ENCODE data around the gene PADI4.
"Not testable (repeated sequence)": the region's sequence is repeated elsewhere in the genome, so short reads cannot be mapped to it uniquely, and the experiment has no call there.

PADI4 gene

DNA sequence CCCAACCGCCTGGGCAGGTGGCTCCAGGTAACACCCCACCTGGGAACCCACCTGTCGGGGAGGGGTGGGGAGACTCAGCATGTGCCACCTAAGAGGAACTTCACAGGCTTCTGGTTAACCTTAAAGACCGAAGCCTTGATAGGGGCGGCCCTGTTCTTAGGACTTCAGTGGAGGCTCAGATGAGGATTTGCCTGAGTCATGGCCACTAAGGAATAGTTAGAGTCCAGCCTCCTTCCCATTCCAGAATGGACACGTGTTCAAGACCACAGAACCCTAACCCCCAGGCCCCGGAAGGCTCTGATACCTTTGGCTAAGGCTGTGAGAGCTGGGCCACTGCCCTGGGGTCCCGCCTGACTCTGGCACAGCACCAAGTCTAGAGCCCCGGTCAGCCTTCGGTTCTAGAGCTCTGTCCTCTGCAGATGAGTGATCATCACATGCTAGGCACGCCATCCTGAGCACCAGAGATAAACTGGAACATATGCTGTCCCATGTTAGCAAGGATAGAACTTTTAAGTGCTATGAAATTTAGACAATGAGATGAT is 84.3 kb downstream of the PADI4 start:
- DNase-seq (ENCODE audit: low spot score), result no peak

DNA sequence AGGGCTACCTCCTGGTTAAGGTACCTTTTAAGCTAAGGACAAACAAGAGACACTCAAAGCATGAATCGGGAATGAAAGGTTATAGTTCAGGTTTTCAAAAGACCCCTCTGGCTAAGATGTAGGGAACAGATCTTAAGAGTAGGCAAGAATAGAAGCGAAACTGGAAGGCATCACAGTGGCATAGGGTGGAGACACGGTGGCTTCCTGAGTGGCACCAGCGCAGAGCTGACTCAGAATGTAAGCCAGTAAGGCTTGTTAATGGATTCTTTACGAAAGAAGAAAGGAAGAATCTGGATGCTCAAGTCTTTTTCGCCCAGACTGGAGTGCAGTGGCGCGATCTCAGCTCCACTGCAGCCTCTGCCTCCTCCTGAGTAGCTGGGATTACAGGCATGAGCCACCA is 85.2 kb downstream of the PADI4 start:
- DNase-seq (ENCODE audit: low spot score), result peak; percentile 22

GRCh38 chr1:17397910-17398695 is 90.1 kb downstream of the PADI4 start:
- peak; percentile 46 for DNase-seq (ENCODE audit: low spot score)

- no peak for DNase-seq (ENCODE audit: low spot score)
These were observed 92.8 kb downstream of the PADI4 start for GRCh38 chr1:17400725-17401341.

GRCh38 chr1:17401841-17402240 is 93.8 kb downstream of the PADI4 start:
- DNase-seq (ENCODE audit: low spot score), result no peak

GRCh38 chr1:17403081-17403480 is 95.1 kb downstream of the PADI4 start:
- DNase-seq (ENCODE audit: low spot score), result no peak

- DNase-seq (ENCODE audit: low spot score), result no peak
These were observed 96.2 kb downstream of the PADI4 start for GRCh38 chr1:17404034-17404684.

- DNase-seq (ENCODE audit: low spot score), result no peak
These were observed 96.8 kb downstream of the PADI4 start for GRCh38 chr1:17404820-17405219.

GRCh38 chr1:17405898-17406759 is 98.1 kb downstream of the PADI4 start:
- DNase-seq (ENCODE audit: low spot score), result peak; percentile 49

DNA sequence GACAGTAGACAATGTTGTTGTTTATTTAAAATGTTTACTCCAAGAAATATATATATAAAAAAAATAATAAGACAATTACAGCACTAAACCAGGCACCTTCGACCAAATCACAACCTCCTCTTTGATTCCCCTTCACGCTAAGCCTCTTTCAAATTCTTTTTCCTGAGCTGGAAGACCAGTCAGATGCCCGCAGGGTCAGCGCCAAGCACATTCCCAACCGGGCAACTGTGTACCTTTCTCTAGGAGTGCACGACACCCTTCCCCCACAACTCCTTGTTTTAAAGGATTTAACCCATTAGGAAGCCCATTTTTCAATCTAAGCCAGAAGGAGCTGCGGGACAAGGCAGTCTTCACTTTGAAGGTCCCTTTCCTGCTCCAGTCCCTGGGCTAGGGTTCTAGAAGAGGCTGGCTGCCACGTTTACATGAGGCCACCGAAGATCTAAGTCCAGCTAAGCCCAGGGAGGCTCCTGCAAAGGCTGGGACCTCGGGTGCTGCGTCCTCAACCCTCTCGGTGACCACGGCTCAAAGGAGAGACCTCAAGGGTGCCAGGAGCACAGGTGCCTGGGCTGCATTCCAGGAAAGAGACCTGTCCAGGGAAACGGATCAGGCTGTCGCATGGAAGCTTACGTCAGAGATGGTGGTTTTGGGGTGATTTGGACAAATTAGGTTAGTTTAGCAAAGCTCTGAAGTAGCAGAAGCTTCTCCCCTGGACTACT is 98.9 kb downstream of the PADI4 start:
- DNase-seq (ENCODE audit: low spot score), result not testable (repeated sequence)

DNA sequence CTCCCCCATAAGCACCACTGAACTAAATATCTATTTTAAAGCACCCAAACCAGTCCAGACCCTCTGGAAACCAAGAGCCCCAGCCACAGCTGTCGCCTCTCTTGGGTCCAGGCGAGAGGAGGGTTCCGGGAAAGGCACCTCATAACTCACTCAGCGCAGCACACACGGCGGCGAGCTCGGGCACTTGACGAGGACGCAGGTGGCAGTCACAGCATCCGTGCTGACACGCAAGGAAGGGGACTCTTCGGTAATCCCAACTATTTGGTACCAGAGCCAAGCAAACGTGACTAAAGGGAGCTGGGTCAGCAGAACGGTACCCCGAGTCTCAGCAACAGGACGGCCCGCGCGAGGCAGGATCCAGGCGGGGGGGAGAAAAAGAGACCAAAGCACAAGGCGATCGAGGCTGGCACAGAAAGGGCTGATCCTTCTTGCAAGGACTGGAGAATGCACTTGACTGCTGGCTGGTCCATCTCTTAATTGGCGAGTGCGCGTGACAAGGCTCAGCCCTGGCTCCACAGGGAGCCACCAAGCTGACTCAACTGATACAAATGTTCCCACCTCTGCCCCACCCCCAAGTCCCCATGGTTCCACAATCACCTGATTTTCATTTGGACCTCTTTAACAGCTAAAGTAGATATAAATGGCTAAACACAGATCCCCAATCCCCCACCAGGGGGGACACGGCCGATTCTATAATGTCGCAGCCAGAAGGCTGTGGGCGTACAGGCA is 100.0 kb downstream of the PADI4 start:
- not testable (repeated sequence) for DNase-seq (ENCODE audit: low spot score)

GRCh38 chr1:17409391-17409811 is 101.4 kb downstream of the PADI4 start:
- no peak for DNase-seq (ENCODE audit: low spot score)

DNA sequence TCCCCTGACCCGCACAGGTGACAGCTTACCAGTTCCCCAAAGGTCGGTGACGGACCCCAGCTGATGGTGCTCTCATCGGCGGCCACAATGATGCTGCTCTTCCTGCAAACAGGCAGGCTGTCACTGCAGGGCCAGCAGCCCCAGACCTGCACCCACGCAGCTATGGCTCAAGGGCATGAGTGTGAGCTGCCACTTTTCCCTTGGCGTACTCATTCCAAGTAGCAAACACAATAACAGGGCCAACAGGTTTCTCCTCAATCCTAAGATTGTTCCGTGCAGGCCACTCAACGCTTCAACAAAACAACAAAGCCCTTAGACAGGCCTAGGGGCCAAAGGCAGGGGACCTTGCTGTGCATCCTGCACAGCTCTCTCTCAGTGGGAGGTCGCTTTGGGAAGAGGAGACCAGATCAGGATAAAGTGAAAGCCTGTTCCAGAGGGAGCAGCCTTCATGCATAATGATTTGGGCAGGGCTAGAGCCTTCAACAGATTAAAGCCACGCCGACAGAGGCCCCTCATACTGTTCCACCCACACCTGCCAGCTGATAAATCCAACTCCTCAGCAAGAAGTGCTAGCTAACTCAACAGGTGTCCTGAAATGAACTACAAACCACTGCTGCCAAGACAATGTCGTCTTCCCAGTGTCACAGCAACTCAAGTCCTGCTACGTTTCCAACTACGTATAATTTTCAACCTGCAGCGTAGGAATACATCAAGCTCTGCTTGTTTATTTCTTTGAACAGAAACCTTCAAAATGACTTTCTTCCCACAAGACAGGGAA is 104.3 kb downstream of the PADI4 start:
- DNase-seq (ENCODE audit: low spot score), result no peak
